ENCODE measurements around the gene LDB3.

DNA sequence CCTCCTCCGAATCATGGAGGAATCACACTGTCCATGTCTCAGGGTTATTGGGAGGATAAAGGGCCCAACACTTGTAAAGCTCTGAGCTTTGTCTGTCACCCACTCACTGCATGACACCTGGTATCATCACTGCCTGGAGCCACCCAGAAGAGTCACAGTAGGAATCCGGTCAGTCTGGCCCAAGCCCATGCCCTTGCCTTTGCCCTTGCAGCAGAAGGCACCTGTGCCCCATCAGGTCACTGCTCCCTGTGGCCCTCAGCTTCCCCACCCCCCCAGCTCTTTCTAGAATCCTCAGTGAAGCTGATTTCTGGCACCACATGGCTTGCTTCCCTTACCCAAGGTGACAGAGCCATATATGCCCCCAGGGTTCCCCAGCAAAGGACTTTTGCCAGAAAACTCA is 14.4 kb downstream of the LDB3 start:
- TF ChIP-seq EZH2 (IDR thresholded peaks at IDR 0.05; ENCODE audit: low read length): no peak
- TF ChIP-seq, protein P1, sequence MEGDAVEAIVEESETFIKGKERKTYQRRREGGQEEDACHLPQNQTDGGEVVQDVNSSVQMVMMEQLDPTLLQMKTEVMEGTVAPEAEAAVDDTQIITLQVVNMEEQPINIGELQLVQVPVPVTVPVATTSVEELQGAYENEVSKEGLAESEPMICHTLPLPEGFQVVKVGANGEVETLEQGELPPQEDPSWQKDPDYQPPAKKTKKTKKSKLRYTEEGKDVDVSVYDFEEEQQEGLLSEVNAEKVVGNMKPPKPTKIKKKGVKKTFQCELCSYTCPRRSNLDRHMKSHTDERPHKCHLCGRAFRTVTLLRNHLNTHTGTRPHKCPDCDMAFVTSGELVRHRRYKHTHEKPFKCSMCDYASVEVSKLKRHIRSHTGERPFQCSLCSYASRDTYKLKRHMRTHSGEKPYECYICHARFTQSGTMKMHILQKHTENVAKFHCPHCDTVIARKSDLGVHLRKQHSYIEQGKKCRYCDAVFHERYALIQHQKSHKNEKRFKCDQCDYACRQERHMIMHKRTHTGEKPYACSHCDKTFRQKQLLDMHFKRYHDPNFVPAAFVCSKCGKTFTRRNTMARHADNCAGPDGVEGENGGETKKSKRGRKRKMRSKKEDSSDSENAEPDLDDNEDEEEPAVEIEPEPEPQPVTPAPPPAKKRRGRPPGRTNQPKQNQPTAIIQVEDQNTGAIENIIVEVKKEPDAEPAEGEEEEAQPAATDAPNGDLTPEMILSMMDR (optimal IDR thresholded peaks at IDR 0.05 in 1 of 3, IDR thresholded peaks at IDR 0.05 in 1 of 3, conservative IDR thresholded peaks at IDR 0.05 in 1 of 3; ENCODE audit: extremely low read depth in 1 of 3, insufficient read depth in 2 of 3, low read length in 3 of 3): no peak

Measured in keratinocyte (primary cell).